Peyer's patch (tissue), 4 donors: ENCODE data around the gene NDUFV3.

ENCODE experiments used
- CTCF ChIP-seq, 6 experiments: fragments of 450-650 bp in 4 of 6; fragments of 200-600 bp in 2 of 6; sonication (generic) in 1 of 6; IDR thresholded peaks; one replicate each; pipeline ENCODE4 v1.5.1; 2017 to 2019; ENCODE audit warnings: antibody characterized with exemption in 6 of 6, mild to moderate bottlenecking in 3 of 6, moderate library complexity in 1 of 6
- POLR2A ChIP-seq, 2 donors: fragments of 450-650 bp; IDR thresholded peaks; one replicate each; pipeline ENCODE4 v1.5.1; 2017; ENCODE audit warnings: antibody characterized with exemption in 2 of 2, mild to moderate bottlenecking in 2 of 2, moderate library complexity in 2 of 2

GRCh38 chr21:42854246-42855010 is 38.7 kb upstream of the NDUFV3 start:
- no peak for TF ChIP-seq CTCF (IDR thresholded peaks at IDR 0.05)
- TF ChIP-seq POLR2A (IDR thresholded peaks at IDR 0.05) = no peak
